SK-N-SH (cell line): ENCODE measurements around the gene CDK5RAP2. TPM values are rescaled to one million over a fixed set of nuclear protein-coding genes. Genes with fewer than 3 reads are reported as not detected.

ENCODE experiments used
- CTCF ChIA-PET: fragments of 300-600, 350-600 bp; formaldehyde crosslinking; extraction: SDS; loops from one replicate; lab custom pipeline; 2021; lab: Yijun Ruan, JAX
- POLR2A ChIA-PET: fragments of 350-600 bp; sonication (Branson Sonifier 250); formaldehyde crosslinking; extraction: SDS; loops from one replicate; lab custom pipeline; 2020; ENCODE audit warnings: antibody characterized with exemption, inconsistent platforms; lab: Yijun Ruan, JAX
- DNase-seq: peaks from one replicate; pipeline ENCODE4 v3.0.0; 2012
- H2AFZ ChIP-seq: fragments of 200-600 bp; sonication (generic); 2 replicates; pipeline ENCODE4 v1.8.1; 2016; ENCODE audit warnings: antibody characterized with exemption, mild to moderate bottlenecking, low read depth
- H3F3A ChIP-seq: fragments of 200-600 bp; sonication (generic); replicated peaks from 2 replicates; pipeline ENCODE3; 2016; ENCODE audit warnings: antibody characterized with exemption, mild to moderate bottlenecking; ENCODE audit not compliant: insufficient read depth
- H3K27ac ChIP-seq, 2 experiments: fragments of 200-500 bp in 1 of 2; fragments of 200-600 bp in 1 of 2; sonication (Bioruptor generic) in 1 of 2; sonication (generic), shearing (Covaris generic) in 1 of 2; 2 replicates each; pipeline versions ENCODE4 v1.5.1 to v1.6.1; 2014 to 2016; ENCODE audit warnings: low read depth in 2 of 2, inconsistent platforms in 1 of 2, low read length in 1 of 2, mild to moderate bottlenecking in 1 of 2, mixed read lengths in 1 of 2
- H3K27me3 ChIP-seq: fragments of 200-600 bp; sonication (generic), shearing (Covaris generic); 2 replicates; pipeline ENCODE4 v1.6.1; 2016; ENCODE audit warnings: mixed run types; ENCODE audit not compliant: insufficient read depth
- H3K36me3 ChIP-seq, 2 experiments: fragments of 200-500 bp in 1 of 2; fragments of 200-600 bp in 1 of 2; sonication (Bioruptor generic) in 1 of 2; sonication (generic) in 1 of 2; replicated peaks in 1 of 2; 2 replicates each; pipeline versions ENCODE3 to v1.5.1; 2014 to 2016; ENCODE audit warnings: low read length in 1 of 2, mild to moderate bottlenecking in 1 of 2; ENCODE audit not compliant: insufficient read depth in 2 of 2, control insufficient read depth in 1 of 2
- H3K4me1 ChIP-seq, 2 experiments: fragments of 200-500 bp in 1 of 2; fragments of 200-600 bp in 1 of 2; sonication (Bioruptor generic) in 1 of 2; sonication (generic), shearing (Covaris generic) in 1 of 2; 2 replicates each; pipeline versions ENCODE4 v1.5.1 to v1.6.1; 2014 to 2016; ENCODE audit warnings: low read depth in 1 of 2, low read length in 1 of 2, mixed run types in 1 of 2; ENCODE audit not compliant: insufficient read depth in 2 of 2, control insufficient read depth in 1 of 2
- H3K4me2 ChIP-seq: fragments of 200-600 bp; sonication (generic), shearing (Covaris generic); 2 replicates; pipeline ENCODE4 v1.6.1; 2017; ENCODE audit warnings: mixed run types
- H3K4me3 ChIP-seq, 2 experiments: fragments of 200-500 bp in 1 of 2; fragments of 200-600 bp in 1 of 2; sonication (Bioruptor generic) in 1 of 2; sonication (generic), shearing (Covaris generic) in 1 of 2; 2 replicates each; pipeline versions ENCODE4 v1.5.1 to v1.8.1; 2014 to 2016; ENCODE audit warnings: low read depth in 2 of 2, inconsistent platforms in 1 of 2, low read length in 1 of 2, mild to moderate bottlenecking in 1 of 2, mixed read lengths in 1 of 2, moderate library complexity in 1 of 2
- H3K79me2 ChIP-seq: fragments of 200-600 bp; sonication (generic); 2 replicates; pipeline ENCODE4 v1.8.1; 2017; ENCODE audit warnings: mild to moderate bottlenecking; ENCODE audit not compliant: insufficient read depth
- H3K9ac ChIP-seq: fragments of 200-600 bp; sonication (generic); 2 replicates; pipeline ENCODE4 v1.6.1; 2017; ENCODE audit warnings: mixed run types
- H3K9me2 ChIP-seq: fragments of 200-600 bp; sonication (generic); 2 replicates; pipeline ENCODE4 v1.6.1; 2017; ENCODE audit warnings: mixed run types
- H3K9me3 ChIP-seq: fragments of 200-600 bp; sonication (generic); 2 replicates; pipeline ENCODE4 v1.6.1; 2017; ENCODE audit warnings: mixed run types, mild to moderate bottlenecking, moderate library complexity
- H4K20me1 ChIP-seq: fragments of 200-600 bp; sonication (generic); 2 replicates; pipeline ENCODE4 v1.6.1; 2017; ENCODE audit warnings: mild to moderate bottlenecking, mixed run types; ENCODE audit not compliant: insufficient read depth
- CHD2 ChIP-seq: fragments of 150-350 bp; IDR thresholded peaks from 2 replicates; pipeline ENCODE4 v1.6.1; 2018; ENCODE audit warnings: low read length; ENCODE audit not compliant: partially characterized antibody
- ELF1 ChIP-seq: IDR thresholded peaks from 2 replicates; pipeline ENCODE4 v1.4.0; 2012
- EP300 ChIP-seq, 2 experiments: IDR thresholded peaks; 2 replicates each; pipeline versions ENCODE4 v1.4.0 to v1.6.1; 2012; ENCODE audit warnings: borderline replicate concordance in 1 of 2, low read depth in 1 of 2, low read length in 1 of 2
- EZH2phosphoT487 ChIP-seq: fragments of 200-600 bp; sonication (generic); IDR thresholded peaks from 2 replicates; pipeline ENCODE4 v1.6.1; 2017; ENCODE audit warnings: low read depth, mixed run types, mild to moderate bottlenecking, antibody characterized with exemption, moderate library complexity, borderline replicate concordance
- FOSL2 ChIP-seq: IDR thresholded peaks from 2 replicates; pipeline ENCODE4 v1.4.0; 2012; ENCODE audit warnings: low read depth, mild to moderate bottlenecking, moderate library complexity, borderline replicate concordance
- FOXM1 ChIP-seq: IDR thresholded peaks from 2 replicates; pipeline ENCODE4 v1.4.0; 2012; ENCODE audit warnings: low read depth, mild to moderate bottlenecking
- MEF2A ChIP-seq: IDR thresholded peaks from 2 replicates; pipeline ENCODE4 v1.4.0; 2012; ENCODE audit warnings: low read depth, borderline replicate concordance
- MXI1 ChIP-seq: IDR thresholded peaks from 2 replicates; pipeline ENCODE4 v1.6.1; 2012; ENCODE audit warnings: mild to moderate bottlenecking, low read depth, low read length, improper control_type of control experiment
- POLR2AphosphoS5 ChIP-seq: IDR thresholded peaks from 2 replicates; pipeline ENCODE4 v1.6.1; 2012; ENCODE audit warnings: low read depth, low read length
- RCOR1 ChIP-seq: fragments of 150-350 bp; IDR thresholded peaks from 2 replicates; pipeline ENCODE4 v1.6.1; 2017; ENCODE audit warnings: antibody characterized with exemption, low read length
- REST ChIP-seq: IDR thresholded peaks from 2 replicates; pipeline ENCODE4 v1.6.1; 2012; ENCODE audit warnings: mild to moderate bottlenecking, low read depth, low read length, moderate library complexity
- RFX5 ChIP-seq: IDR thresholded peaks from 2 replicates; pipeline ENCODE4 v1.6.1; 2012; ENCODE audit warnings: mild to moderate bottlenecking, improper control_type of control experiment, low read length
- RXRA ChIP-seq: IDR thresholded peaks from 2 replicates; pipeline ENCODE4 v1.4.0; 2012; ENCODE audit warnings: low read depth, mild to moderate bottlenecking, borderline replicate concordance
- SMC3 ChIP-seq: IDR thresholded peaks from 2 replicates; pipeline ENCODE4 v1.6.1; 2012; ENCODE audit warnings: low read depth, low read length, improper control_type of control experiment
- TCF12 ChIP-seq: IDR thresholded peaks from 2 replicates; pipeline ENCODE4 v1.4.0; 2012
- USF1 ChIP-seq: IDR thresholded peaks from 2 replicates; pipeline ENCODE4 v1.4.0; 2012; ENCODE audit warnings: low read depth, borderline replicate concordance
- USF2 ChIP-seq: fragments of 150-350 bp; IDR thresholded peaks from 2 replicates; pipeline ENCODE4 v1.6.1; 2017; ENCODE audit warnings: antibody characterized with exemption, low read length, low read depth, borderline replicate concordance
- whole genome bisulfite sequencing: methylation state at CpG from one replicate; pipeline ENCODE4 v1.1.6; 2017; ENCODE audit warnings: low lambda C conversion rate; 5-methylcytosine and 5-hydroxymethylcytosine counted together
- polyA plus RNA-seq, 3 experiments: library from polyadenylated mRNA; depleted of rRNA; stranded (reverse); fragments of >200 nt; gene quantifications; 2 replicates each; pipeline ENCODE4 v1.2.3, GENCODE V29; 2012
- TF ChIP-seq, protein P1 (sequence below): IDR thresholded peaks from 2 replicates; pipeline ENCODE4 v1.4.0; 2012; ENCODE audit warnings: low read depth, borderline replicate concordance
- TF ChIP-seq, protein P2 (sequence below): fragments of 150-350 bp; IDR thresholded peaks from 2 replicates; pipeline ENCODE4 v1.6.1; 2016; ENCODE audit warnings: mild to moderate bottlenecking, low read depth, low read length

Gene CDK5RAP2
- polyA plus RNA-seq, 1 of the 3 experiments (the other 2 are of a cell fraction) = 20.7 TPM

DNA sequence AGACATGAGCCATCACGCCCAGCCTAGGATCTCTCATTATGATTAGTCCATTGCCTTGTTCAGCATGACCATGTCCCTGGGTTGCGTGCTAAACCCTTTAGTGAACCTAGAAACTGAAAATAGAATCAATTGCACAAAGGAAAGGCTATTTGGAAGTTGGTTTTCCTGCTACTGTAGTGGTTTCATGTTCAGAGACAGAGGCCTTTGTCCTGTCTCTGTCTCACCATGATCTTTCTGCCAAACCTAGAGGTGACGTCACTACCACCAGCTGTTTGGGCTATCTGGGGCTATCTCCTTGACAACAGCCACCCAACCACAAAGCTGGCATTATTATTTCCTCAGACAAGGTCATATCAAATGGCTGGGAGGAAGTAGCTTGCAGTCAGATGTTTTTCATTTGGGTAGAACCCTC lies 4.0 kb upstream of the CDK5RAP2 start (continued):
- no peak for TF ChIP-seq MEF2A
- TF ChIP-seq, protein P1, sequence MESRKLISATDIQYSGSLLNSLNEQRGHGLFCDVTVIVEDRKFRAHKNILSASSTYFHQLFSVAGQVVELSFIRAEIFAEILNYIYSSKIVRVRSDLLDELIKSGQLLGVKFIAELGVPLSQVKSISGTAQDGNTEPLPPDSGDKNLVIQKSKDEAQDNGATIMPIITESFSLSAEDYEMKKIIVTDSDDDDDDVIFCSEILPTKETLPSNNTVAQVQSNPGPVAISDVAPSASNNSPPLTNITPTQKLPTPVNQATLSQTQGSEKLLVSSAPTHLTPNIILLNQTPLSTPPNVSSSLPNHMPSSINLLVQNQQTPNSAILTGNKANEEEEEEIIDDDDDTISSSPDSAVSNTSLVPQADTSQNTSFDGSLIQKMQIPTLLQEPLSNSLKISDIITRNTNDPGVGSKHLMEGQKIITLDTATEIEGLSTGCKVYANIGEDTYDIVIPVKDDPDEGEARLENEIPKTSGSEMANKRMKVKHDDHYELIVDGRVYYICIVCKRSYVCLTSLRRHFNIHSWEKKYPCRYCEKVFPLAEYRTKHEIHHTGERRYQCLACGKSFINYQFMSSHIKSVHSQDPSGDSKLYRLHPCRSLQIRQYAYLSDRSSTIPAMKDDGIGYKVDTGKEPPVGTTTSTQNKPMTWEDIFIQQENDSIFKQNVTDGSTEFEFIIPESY = no peak
- no peak for TF ChIP-seq RXRA
- TF ChIP-seq USF2 = no peak
- TF ChIP-seq REST = no peak
- TF ChIP-seq FOSL2 = no peak
- no peak for TF ChIP-seq FOXM1
- TF ChIP-seq SMC3 = no peak
- TF ChIP-seq, all 33 proteins: peak for 5

DNA sequence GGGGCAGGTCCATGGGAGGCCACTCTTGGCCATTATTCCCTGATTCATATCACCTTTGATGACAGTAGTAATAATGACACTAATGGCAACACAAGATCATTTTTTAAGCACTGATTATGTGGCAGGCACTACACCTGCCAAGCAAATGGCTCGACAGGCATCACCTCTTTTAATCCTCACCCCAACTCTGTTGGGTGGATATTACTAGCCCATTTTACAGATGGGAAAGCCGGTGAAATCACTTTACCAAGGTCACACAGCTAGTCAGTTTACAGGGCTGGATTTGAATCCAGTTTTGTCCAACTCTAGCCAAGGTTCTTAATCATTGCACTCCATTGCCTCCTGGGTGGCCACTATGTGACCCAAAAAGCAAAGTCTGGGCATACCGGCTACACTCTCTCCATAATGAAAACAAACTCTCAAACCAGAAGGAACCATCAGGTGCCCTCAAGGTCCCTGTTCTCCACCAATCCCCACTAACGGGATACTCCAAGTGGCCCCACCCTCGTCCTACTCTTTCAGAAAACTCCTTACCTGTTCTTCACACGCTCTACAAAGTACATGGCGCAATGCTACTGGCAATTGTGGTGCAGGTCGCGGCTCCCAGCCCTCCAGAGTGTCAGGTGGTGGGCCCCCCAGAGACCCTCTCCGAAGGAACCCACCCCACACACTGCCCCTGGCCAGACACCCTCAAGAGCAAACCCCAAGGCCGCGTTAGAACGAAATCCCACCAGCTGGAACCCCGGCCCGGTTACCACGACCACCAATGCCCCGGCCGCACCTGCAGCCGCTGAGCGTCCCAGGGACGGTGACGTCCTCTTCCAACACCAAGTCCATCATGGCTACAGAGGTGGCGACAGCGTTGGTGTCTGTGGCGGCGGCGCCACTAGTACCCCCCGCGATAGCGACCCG lies 572 bp downstream of the CDK5RAP2 start:
- H3K36me3 ChIP-seq = no peaks in the 10 kb centered on the region
- peak overlapping the region; percentile 59 to 89 for H3K4me3 ChIP-seq
- ChIA-PET CTCF (interaction anchor here (0.8 kb wide), 1 partner anchor 41 kb away, joined by 3 read pairs; no protein-coding TSS in a partner anchor), POLR2A (interaction anchor here (0.6 to 0.7 kb wide), 2 partner anchors 13 to 455 kb away, joined by 3 read pairs; no protein-coding TSS in a partner anchor)
- WGBS = 5% methylated on average over 9 of the region's 31 CpGs
- no peaks in the 10 kb centered on the region for H3K9me2 ChIP-seq
- H3K4me2 ChIP-seq = peak overlapping the region; percentile 84
- H4K20me1 ChIP-seq = no peaks in the 10 kb centered on the region
- peaks cover 6% of the 10 kb centered on the region for H3F3A ChIP-seq
- H3K9me3 ChIP-seq = no peaks in the 10 kb centered on the region
- peak overlapping the region; percentile 12 to 25; a peak in 2 of 4 replicates for H3K27ac ChIP-seq
- no peak for DNase-seq
- H3K9ac ChIP-seq = peak overlapping the region; percentile 85
- peaks cover 11 to 19% of the 10 kb centered on the region in 2 experiments; a peak in 3 of 4 replicates for H3K4me1 ChIP-seq
- no peaks in the 10 kb centered on the region for H3K27me3 ChIP-seq
- H2AFZ ChIP-seq = peak overlapping the region; percentile 79
- peaks cover 55% of the 10 kb centered on the region for H3K79me2 ChIP-seq
- no peak for TF ChIP-seq MXI1
- no peak for TF ChIP-seq RCOR1
- TF ChIP-seq USF1 = no peak
- no peak for TF ChIP-seq EZH2phosphoT487
- TF ChIP-seq CHD2 = no peak
- no peak for TF ChIP-seq POLR2AphosphoS5
- TF ChIP-seq RXRA = no peak
- TF ChIP-seq ELF1 = no peak
- no peak for TF ChIP-seq EP300 (IDR thresholded peaks at IDR 0.05; ENCODE audit: borderline replicate concordance in 1 of 2, low read depth in 1 of 2, low read length in 1 of 2)
- TF ChIP-seq RFX5 = no peak
- TF ChIP-seq, protein P2, sequence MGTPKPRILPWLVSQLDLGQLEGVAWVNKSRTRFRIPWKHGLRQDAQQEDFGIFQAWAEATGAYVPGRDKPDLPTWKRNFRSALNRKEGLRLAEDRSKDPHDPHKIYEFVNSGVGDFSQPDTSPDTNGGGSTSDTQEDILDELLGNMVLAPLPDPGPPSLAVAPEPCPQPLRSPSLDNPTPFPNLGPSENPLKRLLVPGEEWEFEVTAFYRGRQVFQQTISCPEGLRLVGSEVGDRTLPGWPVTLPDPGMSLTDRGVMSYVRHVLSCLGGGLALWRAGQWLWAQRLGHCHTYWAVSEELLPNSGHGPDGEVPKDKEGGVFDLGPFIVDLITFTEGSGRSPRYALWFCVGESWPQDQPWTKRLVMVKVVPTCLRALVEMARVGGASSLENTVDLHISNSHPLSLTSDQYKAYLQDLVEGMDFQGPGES = no peak
- TF ChIP-seq TCF12 = no peak
